GM12878 (cell line): ENCODE measurements around the gene TAF6. TPM values are rescaled to one million over a fixed set of nuclear protein-coding genes. Genes with fewer than 3 reads are reported as not detected.

Source experiments
- BACH1 ChIP-seq: fragments of 450-650 bp; IDR thresholded peaks from 2 replicates; pipeline ENCODE4 v1.6.1; 2017; ENCODE audit warnings: mild to moderate bottlenecking, borderline replicate concordance
- CBX5 ChIP-seq: sonication (generic); IDR thresholded peaks from 2 replicates; pipeline ENCODE4 v1.6.1; 2016; ENCODE audit warnings: low read depth, moderate library complexity, mild to moderate bottlenecking, inconsistent platforms
- DPF2 ChIP-seq: fragments of 450-650 bp; IDR thresholded peaks from 2 replicates; pipeline ENCODE4 v1.6.1; 2017; ENCODE audit warnings: mild to moderate bottlenecking
- E2F4 ChIP-seq: IDR thresholded peaks from 2 replicates; pipeline ENCODE4 v1.6.1; 2012; ENCODE audit warnings: low read depth, low read length, improper control_type of control experiment
- EGR1 ChIP-seq, 2 experiments: IDR thresholded peaks; 1 replicate in 1 of 2; 2 replicates in 1 of 2; pipeline ENCODE4 v1.6.1; 2011 to 2012; ENCODE audit warnings: low read depth in 2 of 2, low read length in 2 of 2, borderline replicate concordance in 1 of 2, mild to moderate bottlenecking in 1 of 2, moderate library complexity in 1 of 2
- EZH2 ChIP-seq: IDR thresholded peaks from 2 replicates; pipeline ENCODE4 v1.6.1; 2012; ENCODE audit warnings: low read depth, mild to moderate bottlenecking, control low read depth, inconsistent platforms, low read length, borderline replicate concordance; ENCODE audit not compliant: control insufficient read depth
- GABPA ChIP-seq: IDR thresholded peaks from 2 replicates; pipeline ENCODE4 v1.6.1; 2014; ENCODE audit warnings: antibody characterized with exemption, low read depth, mild to moderate bottlenecking, inconsistent platforms
- IRF5 ChIP-seq: fragments of 450-650 bp; IDR thresholded peaks from 2 replicates; pipeline ENCODE4 v1.6.1; 2017; ENCODE audit warnings: borderline replicate concordance
- MEF2B ChIP-seq: fragments of 450-650 bp; IDR thresholded peaks from 2 replicates; pipeline ENCODE4 v1.6.1; 2018; ENCODE audit warnings: mild to moderate bottlenecking, moderate library complexity; ENCODE audit not compliant: partially characterized antibody, poor library complexity, severe bottlenecking
- NBN ChIP-seq: fragments of 450-650 bp; IDR thresholded peaks from 2 replicates; pipeline ENCODE4 v1.6.1; 2016
- NFIC ChIP-seq: IDR thresholded peaks from 2 replicates; pipeline ENCODE4 v1.6.1; 2012; ENCODE audit warnings: low read depth, mild to moderate bottlenecking, inconsistent platforms, low read length, moderate library complexity
- NR2C1 ChIP-seq: fragments of 450-650 bp; IDR thresholded peaks from 2 replicates; pipeline ENCODE4 v1.6.1; 2017; ENCODE audit warnings: antibody characterized with exemption, mild to moderate bottlenecking, moderate library complexity
- PML ChIP-seq: IDR thresholded peaks from 2 replicates; pipeline ENCODE4 v1.6.1; 2012; ENCODE audit warnings: low read length, inconsistent platforms
- POLR2A ChIP-seq: IDR thresholded peaks from 2 replicates; pipeline ENCODE4 v1.6.1; 2011; ENCODE audit warnings: low read depth, mild to moderate bottlenecking, low read length
- RB1 ChIP-seq: fragments of 450-650 bp; formaldehyde crosslinking; IDR thresholded peaks from 2 replicates; pipeline ENCODE4 v1.6.1; 2017; ENCODE audit warnings: mild to moderate bottlenecking, borderline replicate concordance
- SIX5 ChIP-seq: IDR thresholded peaks from 2 replicates; pipeline ENCODE4 v1.6.1; 2011; ENCODE audit warnings: mild to moderate bottlenecking, low read depth, low read length, moderate library complexity; ENCODE audit not compliant: severe bottlenecking
- SMAD1 ChIP-seq: fragments of 450-650 bp; IDR thresholded peaks from 2 replicates; pipeline ENCODE4 v1.6.1; 2018; ENCODE audit warnings: mild to moderate bottlenecking, low read depth; ENCODE audit not compliant: partially characterized antibody
- SP1 ChIP-seq: IDR thresholded peaks from one replicate; pipeline ENCODE4 v1.6.1; 2011; ENCODE audit warnings: low read depth, low read length
- SPI1 ChIP-seq: IDR thresholded peaks from 2 replicates; pipeline ENCODE4 v1.6.1; 2011; ENCODE audit warnings: low read depth, mild to moderate bottlenecking, low read length, moderate library complexity, borderline replicate concordance; ENCODE audit not compliant: insufficient read depth
- SRF ChIP-seq, 2 experiments: IDR thresholded peaks; 2 replicates each; pipeline ENCODE4 v1.6.1; 2011; ENCODE audit warnings: low read depth in 2 of 2, low read length in 2 of 2, mild to moderate bottlenecking in 1 of 2, moderate library complexity in 1 of 2
- STAT1 ChIP-seq: fragments of 450-650 bp; conservative IDR thresholded peaks from 2 replicates; pipeline ENCODE4 v1.6.1; 2014; ENCODE audit warnings: antibody characterized with exemption, mild to moderate bottlenecking
- SUZ12 ChIP-seq: fragments of 200-600 bp; sonication (generic); IDR thresholded peaks from one replicate; pipeline ENCODE4 v1.6.1; 2018; ENCODE audit warnings: antibody characterized with exemption, mild to moderate bottlenecking; ENCODE audit not compliant: unreplicated experiment
- TARDBP ChIP-seq: IDR thresholded peaks from 2 replicates; pipeline ENCODE4 v1.6.1; 2016; ENCODE audit warnings: borderline replicate concordance
- YY1 ChIP-seq: IDR thresholded peaks from 2 replicates; pipeline ENCODE4 v1.6.1; 2011; ENCODE audit warnings: low read depth, mild to moderate bottlenecking, low read length
- ZNF217 ChIP-seq: fragments of 450-650 bp; IDR thresholded peaks from 2 replicates; pipeline ENCODE4 v1.6.1; 2017; ENCODE audit warnings: antibody characterized with exemption, mild to moderate bottlenecking
- polyA plus RNA-seq, 11 experiments: library from polyadenylated mRNA; depleted of rRNA in 4 of 11; unstranded in 6 of 11; stranded (reverse) in 5 of 11; fragments of >200 nt; fragmentation: Nextera tagmentation in 4 of 11; fragmentation: Illumina TruSeq in 1 of 11; extraction: Ambion mirVana in 4 of 11; extraction: Trizol in 1 of 11; gene quantifications; 1 replicate in 1 of 11; 2 replicates in 10 of 11; pipeline versions ENCODE4 v1.2.1 to v1.2.3, GENCODE V29; 2011 to 2016; ENCODE audit warnings: inconsistent platforms in 2 of 11, missing spikeins in 2 of 11, low read depth in 1 of 11
- total RNA-seq, 4 experiments: library from RNA; depleted of rRNA in 3 of 4; stranded (reverse); fragments of >200 nt in 3 of 4; fragmentation: Illumina TruSeq in 1 of 4; extraction: Trizol in 1 of 4; gene quantifications; 2 replicates each; pipeline versions ENCODE4 v1.2.1 to v1.2.3, GENCODE V29; 2013 to 2021

Gene TAF6
- total and polyA plus RNA-seq, 10 of the 15 experiments (the other 5 are each of a cell fraction or from before 2014, with no cell fraction given), result 0.27 to 42.6 (median 17.0) TPM

GRCh38 chr7:100158229-100159098 is 39.3 kb upstream of the TAF6 start, which contains the start of gene TRAPPC14 (continued):
- TF ChIP-seq IRF5 (no peak), RB1 (peak; percentile 55; the same call in 1 of the 2 replicates), EGR1 (IDR thresholded peaks at IDR 0.05; ENCODE audit: borderline replicate concordance in 1 of 2, low read depth in 2 of 2, low read length in 2 of 2) (peak in 1 of 2 experiments; percentile 76; a peak in 1 of 3 replicates), NR2C1 (peak; percentile 54), E2F4 (no peak), ZNF217 (no peak), CBX5 (no peak), PML (peak; percentile 81), DPF2 (peak; percentile 83), TARDBP (no peak), SPI1 (peak; percentile 73), SRF (IDR thresholded peaks at IDR 0.05; ENCODE audit: low read depth in 2 of 2, low read length in 2 of 2) (0 out of 4 replicates have a peak, but pooled peaks of 1 of the 2 experiments have one; percentile 19), BACH1 (peak; percentile 60; the same call in 1 of the 2 replicates), SP1 (peak; percentile 68), SIX5 (peak; percentile 18), NFIC (no peak), STAT1 (0 out of 2 replicates have a peak, but pooled peaks have one; percentile 51), YY1 (no peak), POLR2A (peak; percentile 73), GABPA (peak; percentile 87), EZH2 (no peak), NBN (peak; percentile 68; the same call in 1 of the 2 replicates), SMAD1 (no peak), MEF2B (no peak), SUZ12 (no peak)
